ENCODE data around the gene RXFP1.

RXFP1 gene

DNA sequence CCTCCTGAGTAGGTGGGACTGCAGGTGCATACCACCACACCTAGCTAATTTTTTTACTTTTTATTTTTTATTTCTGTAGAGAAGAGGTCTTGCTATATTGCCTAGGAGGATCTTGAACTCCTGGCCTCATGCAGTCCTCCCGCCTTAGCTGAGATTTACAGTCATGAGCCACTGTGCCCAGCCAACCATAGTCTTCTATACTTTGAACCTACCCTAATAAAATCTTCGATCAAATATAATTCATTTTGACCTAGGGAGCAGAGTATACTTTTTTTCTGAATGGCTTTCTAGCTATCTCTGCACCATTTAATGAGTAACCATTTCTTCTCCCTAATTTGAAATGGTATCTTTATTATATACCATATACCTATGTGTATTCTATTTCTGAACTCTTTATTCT is 157.1 kb downstream of the RXFP1 start:
- DNase-seq, result no peak

- no peak for DNase-seq
These were observed 159.9 kb downstream of the RXFP1 start for GRCh38 chr4:158681629-158682028.

- DNase-seq, result no peak
These were observed 160.4 kb downstream of the RXFP1 start for GRCh38 chr4:158682066-158682465.

- no peak for DNase-seq
These were observed 167.1 kb downstream of the RXFP1 start for GRCh38 chr4:158688813-158689212.
